ENCODE results near the gene HYI. TPM values are rescaled to one million over a fixed set of nuclear protein-coding genes. Genes with fewer than 3 reads are reported as not detected.

HYI gene
- total and polyA plus RNA-seq, 2 of the 8 experiments (the other 6 are each of a cell fraction or from before 2014, with no cell fraction given) = 14.4 to 17.7 TPM

DNA sequence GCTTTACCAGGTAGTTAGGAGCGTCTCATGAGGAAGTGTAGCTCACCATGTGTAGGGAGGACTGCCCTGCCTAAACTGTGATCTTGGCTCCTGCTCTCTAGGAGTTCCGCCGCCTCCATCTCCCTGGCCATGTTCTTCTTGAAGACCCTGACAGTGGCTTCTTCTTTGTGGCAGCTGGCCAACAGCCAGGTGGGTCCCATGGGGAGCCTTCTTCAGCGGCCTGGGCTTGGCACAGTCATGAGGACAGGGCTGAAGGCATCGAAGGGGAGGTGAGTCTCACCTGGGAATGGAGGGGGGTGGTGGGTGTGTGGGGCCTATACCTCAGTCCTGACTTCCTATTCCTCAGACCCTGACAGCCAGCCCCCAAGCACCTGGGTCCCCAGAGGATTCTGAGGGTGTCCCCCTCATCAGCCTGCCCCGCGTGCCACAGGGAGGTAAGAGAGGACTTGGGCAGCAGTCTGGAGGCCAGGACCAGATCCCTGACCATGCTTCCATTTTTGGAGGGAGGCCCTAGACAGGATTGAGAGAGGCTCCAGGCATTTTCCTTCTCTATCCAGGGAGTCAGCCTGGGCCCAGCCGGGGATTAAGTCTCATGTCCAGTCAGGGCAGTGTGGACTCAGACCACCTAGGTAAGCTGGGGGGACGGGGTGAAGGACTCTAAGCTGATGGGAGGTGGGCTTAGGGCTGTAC, 21.4 kb downstream of the HYI start:
- Histone ChIP-seq H3K14ac (ENCODE audit: insufficient read length) (no peak overlapping the region), H3K4ac (replicated peaks; ENCODE audit: insufficient read length, low read depth, low read length) (no peak overlapping the region), H4K20me1 (replicated peaks in 1 of 2; ENCODE audit: control insufficient read depth in 1 of 2, insufficient read depth in 2 of 2, low read length in 2 of 2) (peaks cover 0 to 4% of the 10 kb centered on the region in 2 experiments), H2AK5ac (ENCODE audit: low read depth, low read length) (no peak overlapping the region), H2BK15ac (ENCODE audit: low read length) (no peak overlapping the region), H3K9ac (replicated peaks in 1 of 4; ENCODE audit: extremely low read depth in 1 of 4, low read depth in 3 of 4, low read length in 3 of 4) (no peak overlapping the region), H2BK5ac (ENCODE audit: low read depth, low read length) (no peak overlapping the region), H3K36me3 (ENCODE audit: control insufficient read depth in 2 of 4, insufficient read depth in 4 of 4, low read length in 3 of 4) (peaks cover 2 to 49% (median 20%) of the 10 kb centered on the region in 4 experiments), H3K4me1 (replicated peaks in 1 of 4; ENCODE audit: control insufficient read depth in 3 of 4, insufficient read depth in 4 of 4, low read length in 3 of 4) (no peaks in the 10 kb centered on the region), H3K4me2 (ENCODE audit: insufficient read depth in 1 of 2, low read depth in 2 of 2, low read length in 2 of 2) (no peak overlapping the region), H2AFZ (ENCODE audit: low read length) (no peak overlapping the region), H3K27ac (ENCODE audit: low read depth, low read length) (no peak overlapping the region), H3K79me1 (ENCODE audit: low read depth, low read length) (no peaks in the 10 kb centered on the region), H2BK20ac (ENCODE audit: low read length) (no peak overlapping the region), H3K23me2 (ENCODE audit: low read depth, low read length) (no peaks in the 10 kb centered on the region), H3K9me3 (ENCODE audit: insufficient read depth in 2 of 2, low read depth in 1 of 2, low read length in 1 of 2) (no peaks in the 10 kb centered on the region), H3K79me2 (ENCODE audit: control insufficient read depth in 1 of 2, insufficient read depth in 2 of 2, low read length in 2 of 2) (no peaks in the 10 kb centered on the region), H3K27me3 (replicated peaks in 1 of 4; ENCODE audit: control insufficient read depth in 3 of 4, extremely low read depth in 1 of 4, insufficient read depth in 3 of 4, low read length in 3 of 4) (no peaks in the 10 kb centered on the region), H3K4me3 (ENCODE audit: extremely low read depth in 1 of 4, insufficient read depth in 2 of 4, low read depth in 3 of 4, low read length in 4 of 4) (no peak overlapping the region), H4K5ac (ENCODE audit: insufficient read length, low read depth, low read length) (no peak overlapping the region), H3K23ac (ENCODE audit: insufficient read length) (no peak overlapping the region), H3K56ac (replicated peaks; ENCODE audit: insufficient read length, low read depth, low read length) (no peak overlapping the region), H4K91ac (replicated peaks; ENCODE audit: insufficient read length, low read length) (no peak overlapping the region), H2BK12ac (ENCODE audit: low read depth, low read length) (no peak overlapping the region), H3K18ac (ENCODE audit: extremely low read depth, low read length) (no peak overlapping the region), H2BK120ac (replicated peaks; ENCODE audit: low read depth, low read length) (no peak overlapping the region), H4K8ac (ENCODE audit: extremely low read depth, insufficient read depth, low read length) (no peak overlapping the region)
- ChIA-PET POLR2A (ENCODE audit: partially characterized antibody) (interaction anchor here (1.3 to 1.7 kb wide), 3 partner anchors 10 to 16 kb away, joined by 3 to 5 read pairs (median 4); no protein-coding TSS in a partner anchor), CTCF (ENCODE audit: partially characterized antibody) (no interaction called here)
- WGBS, 2 experiments (ENCODE audit: extremely low coverage in 1 of 2, insufficient coverage in 1 of 2, insufficient read length in 1 of 2, insufficient replicate concordance in 2 of 2, low coverage in 1 of 2, low lambda C conversion rate in 2 of 2, missing lambda C conversion rate in 1 of 2) = 89% methylated on average over 7 of the region's 9 CpGs; no CpG with 5 or more reads in 1 of the 2 experiments
- FAIRE-seq = no peak
- DNase-seq (ENCODE audit: low read depth in 1 of 2, low spot score in 2 of 2) = no peak
- TF ChIP-seq FOSL1 (IDR thresholded peaks at IDR 0.05; ENCODE audit: insufficient read depth, low read depth, low read length) (no peak), CBX5 (IDR thresholded peaks at IDR 0.05; ENCODE audit: low read depth, low read length) (no peak), TCF12 (IDR thresholded peaks at IDR 0.05; ENCODE audit: low read depth, low read length) (no peak), BCL11A (IDR thresholded peaks at IDR 0.05; ENCODE audit: low read depth in 2 of 2, low read length in 2 of 2) (no peak), YY1 (IDR thresholded peaks at IDR 0.05; ENCODE audit: low read depth, low read length) (no peak), NRF1 (IDR thresholded peaks at IDR 0.05; ENCODE audit: low read depth, low read length) (no peak), EZH2 (IDR thresholded peaks at IDR 0.05; ENCODE audit: low read depth, low read length, severe bottlenecking) (no peak)
